Dermis microvascular lymphatic vessel endothelial cell (primary cell): ENCODE results near the gene TMEM121B. TPM values are rescaled to one million over a fixed set of nuclear protein-coding genes. Genes with fewer than 3 reads are reported as not detected.
A peak's percentile ranks its signal among the peaks of the same experiment; 100 is the strongest.

ENCODE experiments used
- DNase-seq, 2 donors: peaks; one replicate each; pipeline versions ENCODE4 v3.0.0 to v3.0.0-alpha.2; 2010; ENCODE audit warnings: low read depth in 2 of 2
- total RNA-seq: library from RNA; depleted of rRNA; stranded (reverse); fragments of >200 nt; gene quantifications from 2 replicates; pipeline ENCODE4 v1.2.1, GENCODE V29; 2014

Gene TMEM121B
- total RNA-seq, 1 donor from 2014 or later = 0.13 TPM

GRCh38 chr22:17138513-17138912, 17.4 kb upstream of the TMEM121B start:
- DNase-seq = no peak

DNA sequence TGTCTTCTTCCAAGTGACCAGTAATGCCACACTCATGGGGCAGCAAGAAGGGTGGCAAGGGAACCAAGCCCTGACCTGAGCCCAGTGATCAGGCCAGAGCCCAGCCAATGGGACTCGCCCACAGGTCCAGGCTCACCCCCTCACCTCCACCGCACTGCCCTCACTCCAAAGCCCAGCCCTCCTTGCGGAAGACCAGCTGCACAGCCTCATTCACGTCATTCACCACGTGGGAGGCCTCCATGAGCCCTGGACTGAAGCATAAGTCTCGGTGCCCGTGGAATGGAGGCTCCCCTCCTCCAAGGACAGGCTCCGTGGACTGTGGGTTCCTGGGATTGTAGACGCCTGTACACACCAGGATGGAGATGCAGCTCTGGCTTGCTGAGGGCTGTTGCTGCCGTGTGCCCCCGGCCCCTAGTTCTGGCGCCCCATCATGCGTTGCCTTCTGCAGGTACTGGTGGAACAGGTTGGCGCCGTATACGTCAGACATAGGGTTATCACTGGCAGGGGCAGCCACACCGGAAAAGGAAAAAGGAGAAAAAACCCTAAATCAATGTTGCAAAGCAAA, 16.8 kb upstream of the TMEM121B start:
- no peak for DNase-seq

DNA sequence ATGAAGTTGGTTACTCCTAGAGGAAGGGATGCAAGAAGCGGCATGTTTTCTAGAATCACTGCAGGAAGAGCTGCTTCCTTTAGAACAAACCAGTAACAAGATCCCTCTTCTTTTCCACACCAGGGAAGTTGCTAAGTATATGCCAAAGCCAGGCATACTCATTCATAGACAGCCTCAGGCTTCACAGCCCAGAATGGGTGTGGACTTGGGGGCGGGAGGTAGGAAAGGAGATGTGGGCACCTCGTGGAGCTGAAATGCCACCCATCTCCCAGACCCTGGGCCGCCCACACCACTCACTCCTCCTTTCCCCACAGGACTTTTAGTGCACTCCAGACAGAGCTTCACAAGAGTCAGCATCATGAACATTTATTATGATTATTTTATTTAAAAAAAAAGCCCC, 16.0 kb upstream of the TMEM121B start:
- DNase-seq = no peak

DNA sequence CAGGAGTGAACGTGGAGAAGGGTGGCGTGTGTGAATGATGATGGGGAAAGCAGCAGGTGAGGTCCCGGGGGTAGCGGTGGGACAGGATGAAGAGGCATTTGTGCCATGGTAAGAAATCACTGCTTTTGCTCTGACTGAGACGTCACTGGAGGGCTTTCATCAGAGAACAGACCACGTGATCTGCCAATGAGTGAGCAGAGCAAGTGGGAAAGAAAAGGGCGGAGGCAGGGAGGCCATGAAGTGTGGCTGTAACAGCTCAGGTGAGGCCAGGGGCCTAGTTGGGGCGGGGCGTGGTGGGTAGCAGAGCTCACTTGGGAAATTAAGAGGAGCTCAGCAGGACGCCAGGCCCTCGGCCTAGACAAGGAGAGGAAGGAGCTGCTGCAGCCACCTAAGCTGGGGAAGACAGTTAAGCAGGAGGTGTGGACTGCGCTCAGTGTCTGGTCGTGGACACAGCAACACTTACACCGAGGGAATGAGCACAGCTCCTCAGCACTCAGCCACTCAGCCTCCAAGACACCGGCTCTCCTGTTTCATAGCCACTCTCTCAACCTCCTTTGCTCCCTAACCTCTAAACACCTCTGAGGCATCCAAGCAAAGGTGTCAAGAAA, 14.1 kb upstream of the TMEM121B start:
- DNase-seq = no peak

- DNase-seq = no peak
These were observed 12.0 kb upstream of the TMEM121B start for GRCh38 chr22:17133137-17133536.

GRCh38 chr22:17132112-17132511, 11.0 kb upstream of the TMEM121B start:
- DNase-seq = no peak

DNA sequence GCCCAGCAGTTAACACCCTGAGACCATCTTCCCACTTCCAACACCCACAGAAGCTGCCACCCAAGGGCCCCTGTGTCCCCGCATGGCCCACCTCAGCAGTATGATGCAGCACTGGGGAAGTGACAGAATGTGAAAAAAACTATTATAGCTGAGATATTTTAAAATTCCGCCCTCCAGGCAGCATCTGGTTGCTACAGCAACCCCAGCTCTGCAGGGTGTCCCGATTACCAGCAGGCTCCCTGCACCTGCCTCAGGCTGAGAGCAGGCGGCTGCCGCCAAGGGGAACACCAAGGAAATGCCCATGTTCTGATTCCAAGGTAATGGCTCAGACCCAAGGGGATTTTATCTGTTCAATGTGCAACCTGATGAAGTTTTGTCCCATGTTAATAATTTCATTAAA, 10.5 kb upstream of the TMEM121B start:
- no peak for DNase-seq

GRCh38 chr22:17130199-17130598, 9.0 kb upstream of the TMEM121B start:
- DNase-seq = no peak

DNA sequence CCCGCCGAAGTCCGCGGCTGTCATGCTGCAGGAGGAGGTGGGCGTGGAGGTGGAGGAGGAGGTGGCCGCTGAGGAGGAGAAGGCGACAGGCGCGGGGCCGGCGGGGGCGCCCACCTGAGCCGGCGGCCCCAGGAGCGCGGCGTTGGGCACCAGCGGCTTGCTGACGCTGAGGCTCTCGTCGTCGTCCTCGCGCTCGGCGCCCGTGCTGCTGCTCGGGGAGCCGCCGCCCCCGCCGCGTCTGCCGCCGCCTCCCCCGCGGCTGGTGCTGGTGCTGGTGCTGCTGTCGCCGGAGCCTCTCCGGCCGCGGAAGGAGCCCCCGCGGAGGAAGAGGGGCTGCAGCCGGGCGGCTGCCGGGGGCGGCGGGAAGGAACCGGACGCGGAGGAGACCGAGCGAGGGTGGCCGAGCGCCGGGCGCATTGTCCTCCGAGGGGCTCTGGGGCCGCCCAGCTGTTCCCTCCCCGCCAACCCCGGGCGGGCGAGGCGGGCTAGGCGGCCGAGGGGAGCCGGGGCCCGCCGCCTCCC, 388 bp downstream of the TMEM121B start:
- DNase-seq = no peak

DNA sequence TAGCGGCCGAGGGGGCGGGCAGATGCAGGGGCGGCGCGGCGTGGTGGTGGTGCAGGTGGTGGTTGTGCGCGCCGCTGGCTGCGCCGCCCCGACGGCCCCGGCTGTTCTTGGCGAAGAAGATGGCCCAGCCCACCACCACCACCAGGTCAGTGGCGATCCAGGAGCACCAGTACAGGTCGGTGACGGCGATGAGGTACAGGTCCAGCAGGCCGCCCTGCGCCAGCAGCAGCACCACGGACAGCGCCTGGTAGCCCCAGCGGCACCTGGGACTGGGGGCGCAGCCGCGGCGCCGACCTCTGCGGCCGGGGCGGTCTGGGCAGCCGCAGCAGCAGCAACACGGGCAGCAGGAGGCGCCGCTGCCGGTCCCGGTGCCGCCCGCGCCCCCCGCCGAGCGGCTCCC, 879 bp downstream of the TMEM121B start:
- DNase-seq = peak; percentile 14 to 68

DNA sequence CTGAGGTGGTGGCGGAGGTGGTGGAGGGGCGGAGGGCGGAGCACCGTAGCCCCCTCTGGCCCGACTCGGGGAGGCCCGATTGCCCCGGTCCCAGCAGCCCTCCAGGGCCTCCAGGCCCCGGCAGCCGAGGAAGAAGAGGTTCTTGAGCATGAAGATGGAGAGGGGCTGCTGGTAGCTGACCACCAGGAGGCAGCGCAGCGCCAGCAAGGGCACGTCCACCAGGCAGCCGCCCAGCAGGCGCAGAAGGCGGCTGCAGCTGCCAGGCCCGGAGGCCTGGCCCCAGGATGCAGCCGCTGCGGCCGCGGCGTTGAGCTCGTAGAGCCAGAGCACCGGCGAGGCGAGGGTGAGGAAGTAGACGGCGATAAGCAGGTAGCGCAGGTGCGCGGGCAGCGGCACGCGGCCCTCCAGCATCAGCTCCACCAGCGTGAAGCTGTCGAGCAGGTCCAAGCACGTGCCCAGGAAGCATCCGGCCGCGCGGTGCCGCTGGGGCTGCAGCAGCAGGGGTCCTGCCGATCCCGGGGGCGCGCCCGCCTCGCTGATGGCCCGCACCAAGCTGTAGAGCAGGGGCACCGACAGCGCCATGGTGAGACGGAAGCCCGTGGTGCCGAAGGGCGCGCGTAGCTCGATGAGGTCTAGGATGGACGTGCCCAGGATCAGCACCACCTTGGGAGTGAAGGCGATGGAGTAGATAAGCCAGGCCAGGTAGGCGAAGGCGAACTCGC, 1.5 kb downstream of the TMEM121B start:
- DNase-seq = peak in 1 of 2 donors; percentile 13

DNA sequence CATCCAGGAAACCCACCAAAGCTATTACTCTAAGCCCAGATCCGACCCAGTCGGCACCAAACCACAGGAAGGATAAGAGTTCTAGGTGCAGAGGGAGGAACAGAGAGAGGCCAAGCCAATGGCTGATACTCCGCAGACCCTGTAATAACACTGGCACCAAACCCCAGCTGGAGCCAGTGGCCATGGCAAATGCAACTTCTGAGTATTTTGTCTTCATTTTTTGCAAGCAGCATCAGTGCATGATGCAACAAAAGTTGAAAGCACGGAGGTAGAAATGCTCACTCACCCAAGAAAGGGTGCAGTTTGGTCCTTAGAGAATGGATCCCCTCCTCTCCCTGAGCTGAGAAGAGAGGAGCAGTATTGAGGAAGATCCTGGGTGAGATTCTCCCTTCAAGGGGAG, 2.8 kb downstream of the TMEM121B start:
- DNase-seq = no peak

DNA sequence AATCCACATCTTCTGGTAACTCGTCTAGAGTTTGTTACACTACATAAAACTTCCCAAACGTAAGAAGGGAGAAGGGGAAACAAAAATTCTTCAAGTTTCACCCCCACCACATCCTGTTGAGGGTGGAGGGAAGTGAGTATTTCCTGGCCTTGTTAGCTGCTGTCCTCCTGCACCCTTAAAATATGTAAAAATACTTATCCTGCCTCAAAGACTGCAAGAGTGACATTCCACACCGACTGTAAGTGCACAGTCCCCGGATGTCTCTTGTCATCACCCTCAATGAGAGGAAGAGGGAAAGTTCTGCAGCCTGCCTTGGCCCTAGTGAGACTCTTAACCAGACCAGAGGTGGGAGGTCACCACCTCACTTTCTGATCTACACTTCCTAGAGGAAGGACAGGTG, 3.3 kb downstream of the TMEM121B start:
- no peak for DNase-seq

GRCh38 chr22:17117400-17117799, 3.8 kb downstream of the TMEM121B start:
- DNase-seq = no peak

DNA sequence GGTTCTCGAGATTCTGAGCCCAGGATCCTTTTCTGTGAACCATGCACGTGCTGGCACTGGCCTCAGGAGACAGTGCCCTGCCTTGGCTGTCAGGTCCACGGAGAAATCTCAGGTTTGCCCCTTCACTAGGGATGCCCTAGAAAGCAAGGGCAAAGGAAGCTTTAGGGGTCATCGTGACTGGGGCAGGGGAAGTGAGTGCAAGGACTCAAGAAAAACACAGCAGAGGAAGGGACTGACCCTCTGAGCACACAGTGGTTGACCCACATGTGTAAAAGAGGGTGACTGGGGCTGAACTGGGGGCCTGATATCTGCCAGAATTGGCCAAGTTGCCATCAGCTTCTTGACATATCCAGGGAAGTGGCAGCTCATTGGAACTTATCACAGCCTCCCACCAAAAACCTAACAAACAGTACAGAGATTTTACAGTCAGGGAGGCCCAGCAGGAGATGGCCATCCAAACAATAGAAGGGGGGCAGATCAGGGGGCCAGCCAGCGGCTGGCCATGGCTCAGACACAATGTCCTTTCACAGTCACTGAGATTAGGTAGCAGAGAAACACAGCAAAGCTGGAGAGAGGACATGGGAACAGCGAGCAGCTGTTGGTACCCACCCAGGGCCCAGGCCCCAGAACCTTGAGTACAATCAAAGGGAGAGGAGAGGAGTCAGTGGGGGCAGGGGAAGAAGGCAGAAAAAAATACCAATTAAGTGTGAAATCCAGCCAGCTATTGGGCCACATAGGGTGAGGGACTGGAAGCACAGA, 4.4 kb downstream of the TMEM121B start:
- DNase-seq = no peak

DNA sequence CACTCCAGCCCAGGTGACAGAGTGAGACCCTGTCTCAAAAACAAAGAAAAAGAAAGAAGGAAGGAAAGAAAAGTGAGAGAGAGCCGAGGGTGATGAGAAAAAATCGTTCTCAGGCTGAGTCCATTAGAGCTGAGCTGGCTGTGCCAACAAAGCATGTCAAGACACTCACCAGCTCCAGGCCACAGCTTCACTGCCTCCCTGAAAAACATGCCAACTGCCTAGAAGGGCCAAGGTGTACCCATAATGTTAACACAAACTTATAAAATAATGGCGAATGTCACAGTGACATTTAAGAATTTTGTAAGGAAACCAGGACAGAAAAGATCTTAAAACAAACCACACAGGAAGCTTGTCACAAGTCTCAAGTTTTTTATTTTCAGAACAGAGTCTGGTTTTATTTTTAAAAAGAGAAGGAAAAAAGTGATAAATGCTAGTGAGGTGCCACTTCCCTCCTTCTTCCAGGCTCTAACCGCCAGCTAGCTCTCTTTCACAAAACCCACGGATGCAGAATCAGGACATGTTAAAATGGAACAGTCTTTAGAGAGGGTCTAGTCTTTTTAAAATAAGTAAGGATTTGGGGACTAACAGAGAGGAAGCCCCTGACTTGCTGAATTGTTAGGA, 5.1 kb downstream of the TMEM121B start:
- DNase-seq = no peak

DNA sequence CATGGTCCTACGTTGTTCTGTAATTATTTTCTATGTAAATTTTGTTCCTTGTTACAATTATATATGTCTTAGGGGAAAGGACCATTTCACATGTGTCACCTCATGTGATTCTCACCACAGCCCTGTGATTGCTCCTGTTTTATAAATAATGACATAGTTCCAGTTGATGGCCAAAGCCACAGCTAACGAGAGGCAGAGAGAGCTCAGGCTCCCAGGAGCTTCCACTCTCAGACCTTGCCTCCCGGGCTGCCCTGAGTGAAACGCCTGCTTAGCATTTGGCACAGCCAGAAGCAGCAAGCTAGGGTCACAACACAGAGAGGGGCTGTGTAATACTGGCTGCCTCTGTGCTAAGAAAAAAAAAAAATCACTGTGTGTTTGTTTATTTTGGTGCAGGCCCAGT, 5.9 kb downstream of the TMEM121B start:
- DNase-seq = no peak

- DNase-seq = no peak
These were observed 6.3 kb downstream of the TMEM121B start for GRCh38 chr22:17114898-17115235.

DNA sequence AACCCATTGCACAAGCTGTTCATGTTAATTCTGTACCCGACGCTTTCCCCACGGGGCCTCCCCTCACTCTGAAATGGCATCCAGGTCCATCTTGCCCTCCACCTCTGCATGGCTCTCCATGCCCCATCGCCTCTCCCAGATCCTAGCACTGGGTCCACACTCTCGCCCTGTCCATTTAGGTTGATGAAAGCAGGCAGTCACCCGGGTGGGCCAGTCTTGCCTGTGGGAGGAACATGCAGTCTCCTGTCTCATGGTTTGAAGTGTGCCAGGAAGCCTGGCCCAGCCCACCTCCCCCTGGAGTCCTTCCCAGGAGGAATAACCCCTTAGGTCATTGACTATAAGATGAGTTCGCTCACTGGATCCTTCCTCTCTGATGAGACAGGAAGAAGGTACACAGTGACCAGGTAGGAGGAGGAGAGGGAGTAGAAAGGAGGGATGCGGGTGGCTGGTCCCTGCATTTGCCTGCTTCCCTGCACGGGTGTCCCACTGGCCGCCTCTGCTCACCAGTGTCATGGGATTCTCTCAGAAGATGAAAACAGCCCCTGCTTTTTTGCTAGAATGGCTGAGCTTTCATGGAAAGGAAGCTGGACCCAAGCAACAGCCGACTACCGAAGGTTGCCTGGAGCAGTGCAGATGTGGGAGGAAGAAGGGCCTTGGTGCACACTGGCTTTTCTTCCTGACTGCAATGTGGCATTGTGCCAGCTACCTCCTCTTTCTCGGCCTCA, 6.8 kb downstream of the TMEM121B start:
- DNase-seq = no peak

- DNase-seq = no peak
These were observed 7.6 kb downstream of the TMEM121B start for GRCh38 chr22:17113600-17113999.

GRCh38 chr22:17112491-17113042, 8.6 kb downstream of the TMEM121B start:
- no peak for DNase-seq
